Panc1 (cell line): ENCODE results near the gene RNF19B. TPM values are rescaled to one million over a fixed set of nuclear protein-coding genes. Genes with fewer than 3 reads are reported as not detected.
"Not testable (repeated sequence)": the region's sequence is repeated elsewhere in the genome, so short reads cannot be mapped to it uniquely, and the experiment has no call there.

Experiments used
- ATAC-seq: fragments of 200-7000 bp; cut with Tn5 transposase; 2 replicates; pipeline ENCODE4 v1.9.1; 2020; ENCODE audit warnings: mild to moderate bottlenecking, moderate library complexity
- BruUV-seq: library from RNA; stranded (reverse); fragments of 400-500 nt; replicated peaks from 2 replicates; lab custom pipeline; 2021; lab: Mats Ljungman, UMichigan
- CTCF ChIA-PET: fragments of 300-600 bp; sonication (Branson Sonifier 250); formaldehyde crosslinking; loops from one replicate; lab custom pipeline; 2022; ENCODE audit warnings: antibody characterized with exemption; lab: Charles Lee
- POLR2A ChIA-PET: fragments of 300-600 bp; sonication (Branson Sonifier 250); formaldehyde crosslinking; loops from one replicate; lab custom pipeline; 2022; ENCODE audit warnings: antibody characterized with exemption; lab: Charles Lee
- DNase-seq: peaks from one replicate; pipeline ENCODE4 v3.0.0-alpha.2; 2010; ENCODE audit warnings: low read depth, low spot score
- H3K27ac ChIP-seq: 2 replicates; pipeline ENCODE4 v1.5.1; 2011; ENCODE audit warnings: mild to moderate bottlenecking, low read length, inconsistent platforms
- H3K27me3 ChIP-seq: fragments of 200-500 bp; sonication (Bioruptor generic); 2 replicates; pipeline ENCODE4 v1.6.0; 2014; ENCODE audit warnings: low read length, inconsistent platforms; ENCODE audit not compliant: control insufficient read depth, insufficient read depth
- H3K36me3 ChIP-seq: fragments of 200-500 bp; sonication (Bioruptor generic); 2 replicates; pipeline ENCODE4 v1.5.1; 2014; ENCODE audit warnings: inconsistent platforms, mild to moderate bottlenecking, low read length, moderate library complexity; ENCODE audit not compliant: control insufficient read depth, insufficient read depth
- H3K4me1 ChIP-seq: 2 replicates; pipeline ENCODE4 v1.5.1; 2011; ENCODE audit warnings: inconsistent platforms, mild to moderate bottlenecking, low read length, moderate library complexity; ENCODE audit not compliant: control insufficient read depth, insufficient read depth
- H3K4me3 ChIP-seq, 2 experiments: 2 replicates each; pipeline ENCODE4 v1.5.1; 2011 to 2012; ENCODE audit warnings: low read depth in 2 of 2, low read length in 2 of 2, mild to moderate bottlenecking in 2 of 2, inconsistent platforms in 1 of 2, moderate library complexity in 1 of 2
- H3K9me3 ChIP-seq: fragments of 200-500 bp; sonication (Bioruptor generic); 2 replicates; pipeline ENCODE4 v1.5.1; 2014; ENCODE audit warnings: low read depth, mild to moderate bottlenecking, inconsistent platforms, low read length, moderate library complexity; ENCODE audit not compliant: control insufficient read depth, insufficient read depth
- POLR2AphosphoS5 ChIP-seq: IDR thresholded peaks from 2 replicates; pipeline ENCODE4 v1.6.1; 2012; ENCODE audit warnings: mild to moderate bottlenecking, low read depth, low read length, moderate library complexity
- REST ChIP-seq, 2 experiments: IDR thresholded peaks; 2 replicates each; pipeline ENCODE4 v1.6.1; 2011 to 2012; ENCODE audit warnings: low read depth in 2 of 2, control low read depth in 1 of 2, low read length in 1 of 2, mild to moderate bottlenecking in 1 of 2, moderate library complexity in 1 of 2; ENCODE audit not compliant: insufficient read depth in 1 of 2
- SIN3A ChIP-seq: IDR thresholded peaks from 2 replicates; pipeline ENCODE4 v1.6.1; 2012; ENCODE audit warnings: low read depth, mild to moderate bottlenecking, low read length, moderate library complexity, borderline replicate concordance; ENCODE audit not compliant: insufficient read depth
- in situ Hi-C: cut with HindIII; loops from 2 replicates; pipeline ENCODE4 v1.10.0; 2016; ENCODE audit warnings: low sequenced_read_pairs, low pct_unique_long_range_greater_than_20kb
- intact Hi-C: fragments of 100-400 bp; cut with micrococcal nuclease; formaldehyde crosslinking; loops from one replicate; pipeline ENCODE4 v1.10.0; 2022; ENCODE audit not compliant: unreplicated experiment
- total RNA-seq: library from RNA; stranded (reverse); gene quantifications from one replicate; pipeline ENCODE4 v1.2.1, GENCODE V29; 2021; ENCODE audit not compliant: unreplicated experiment
- TF ChIP-seq, protein P1 (sequence below): fragments of 450-650 bp; IDR thresholded peaks from 2 replicates; pipeline ENCODE4 v1.5.1; 2017; ENCODE audit warnings: mild to moderate bottlenecking

RNF19B gene
- total RNA-seq, 1 experiment from 2014 or later, result 29.1 TPM

DNA sequence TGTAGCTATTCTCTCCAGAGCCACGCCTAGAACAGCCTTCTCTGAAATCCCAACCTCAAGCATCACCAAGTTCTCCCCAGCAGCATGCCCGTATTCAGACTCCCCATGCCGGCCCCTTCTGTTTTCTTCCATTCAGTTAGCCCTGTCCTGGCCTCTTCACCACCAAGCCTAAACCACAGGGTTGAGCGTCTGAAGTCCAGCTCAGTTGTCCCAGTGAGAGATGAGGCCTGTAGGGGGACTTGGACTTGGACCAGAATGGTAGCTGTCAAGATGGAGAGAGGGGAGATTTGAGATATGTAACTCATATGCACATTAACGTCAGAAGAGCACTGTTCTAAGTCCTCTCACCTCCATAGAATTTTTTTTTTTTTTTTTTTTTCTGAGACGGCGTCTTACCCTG is 58.0 kb downstream of the RNF19B start:
- no peaks in the 10 kb centered on the region for H3K36me3 ChIP-seq
- no TSS peak for BruUV-seq

DNA sequence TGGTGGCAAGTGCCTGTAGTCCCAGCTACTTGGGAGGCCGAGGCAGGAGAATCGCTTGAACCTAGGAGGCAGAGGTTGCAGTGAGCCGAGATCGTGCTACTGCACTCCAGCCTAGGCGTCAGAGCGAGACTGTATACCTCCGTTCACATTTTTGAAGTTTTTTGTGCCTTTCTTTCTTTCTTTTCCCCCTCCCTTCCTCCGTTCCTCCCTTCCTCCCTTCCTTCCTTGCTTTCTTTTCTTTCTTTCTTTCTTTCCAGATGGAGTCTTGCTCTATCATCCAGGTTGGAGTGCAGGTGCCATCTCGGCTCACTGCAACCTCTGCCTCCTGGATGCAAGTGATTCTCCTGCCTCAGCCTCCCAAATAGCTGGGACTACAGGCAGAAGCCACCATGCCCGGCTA is 59.0 kb downstream of the RNF19B start:
- POLR2A ChIA-PET, H3K4me1 ChIP-seq, H3K4me3 ChIP-seq, H3K27ac ChIP-seq, intact Hi-C loops, ATAC-seq, H3K27me3 ChIP-seq, H3K9me3 ChIP-seq, BruUV-seq, CTCF ChIA-PET, DNase-seq, H3K36me3 ChIP-seq, in situ Hi-C loops: not testable (repeated sequence)

More for the DNA sequence above, 58.0 kb downstream of the RNF19B start:
- intact Hi-C loops, result no loop called here
- no peak for TF ChIP-seq REST (IDR thresholded peaks at IDR 0.05; ENCODE audit: insufficient read depth in 1 of 2, low read depth in 2 of 2, low read length in 1 of 2)
- TF ChIP-seq SIN3A, result no peak
- TF ChIP-seq, protein P1, sequence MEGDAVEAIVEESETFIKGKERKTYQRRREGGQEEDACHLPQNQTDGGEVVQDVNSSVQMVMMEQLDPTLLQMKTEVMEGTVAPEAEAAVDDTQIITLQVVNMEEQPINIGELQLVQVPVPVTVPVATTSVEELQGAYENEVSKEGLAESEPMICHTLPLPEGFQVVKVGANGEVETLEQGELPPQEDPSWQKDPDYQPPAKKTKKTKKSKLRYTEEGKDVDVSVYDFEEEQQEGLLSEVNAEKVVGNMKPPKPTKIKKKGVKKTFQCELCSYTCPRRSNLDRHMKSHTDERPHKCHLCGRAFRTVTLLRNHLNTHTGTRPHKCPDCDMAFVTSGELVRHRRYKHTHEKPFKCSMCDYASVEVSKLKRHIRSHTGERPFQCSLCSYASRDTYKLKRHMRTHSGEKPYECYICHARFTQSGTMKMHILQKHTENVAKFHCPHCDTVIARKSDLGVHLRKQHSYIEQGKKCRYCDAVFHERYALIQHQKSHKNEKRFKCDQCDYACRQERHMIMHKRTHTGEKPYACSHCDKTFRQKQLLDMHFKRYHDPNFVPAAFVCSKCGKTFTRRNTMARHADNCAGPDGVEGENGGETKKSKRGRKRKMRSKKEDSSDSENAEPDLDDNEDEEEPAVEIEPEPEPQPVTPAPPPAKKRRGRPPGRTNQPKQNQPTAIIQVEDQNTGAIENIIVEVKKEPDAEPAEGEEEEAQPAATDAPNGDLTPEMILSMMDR, result no peak
- DNase-seq (no peak), ATAC-seq (no peak)
- Histone ChIP-seq H3K27ac (no peak overlapping the region), H3K27me3 (no peaks in the 10 kb centered on the region), H3K4me1 (no peaks in the 10 kb centered on the region), H3K9me3 (no peaks in the 10 kb centered on the region), H3K4me3 (no peak overlapping the region)
- CTCF ChIA-PET, result no interaction called here
- POLR2A ChIA-PET, result no interaction called here
- in situ Hi-C loops, result no loop called here

- BruUV-seq, result no TSS peak
- H3K4me1 ChIP-seq, result 0 out of 2 replicates have a peak, but pooled peaks cover 5% of the 10 kb centered on the region
- H3K9me3 ChIP-seq, result no peaks in the 10 kb centered on the region
- H3K36me3 ChIP-seq, result no peaks in the 10 kb centered on the region; the same call in 1 of the 2 replicates
- ChIA-PET POLR2A (no interaction called here), CTCF (no interaction called here)
- H3K27ac ChIP-seq, result no peak overlapping the region
- DNase-seq, result no peak
- intact Hi-C loops, result no loop called here
- H3K27me3 ChIP-seq, result no peaks in the 10 kb centered on the region
- no peak overlapping the region for H3K4me3 ChIP-seq
- in situ Hi-C loops, result no loop called here
- TF ChIP-seq POLR2AphosphoS5 (no peak), SIN3A (no peak)
- TF ChIP-seq, protein P1, result no peak
- ATAC-seq, result no peak
Measured at GRCh38 chr1:32904797-32905196, 59.8 kb downstream of the RNF19B start.
